Mesothelial cell of epicardium (in vitro differentiated cells): Measurements from ENCODE around the gene ATXN7L3B. TPM values are rescaled to one million over a fixed set of nuclear protein-coding genes. Genes with fewer than 3 reads are reported as not detected.

Source experiments
- DNase-seq, 2 experiments: peaks; one replicate each; pipeline ENCODE4 v3.0.0; 2021; ENCODE audit warnings: low spot score in 2 of 2; ENCODE audit not compliant: unreplicated experiment in 2 of 2
- H3K27ac Mint-ChIP-seq: 2 replicates; pipeline ENCODE4 v1.8.0; 2021; ENCODE audit warnings: mixed read lengths
- H3K27me3 Mint-ChIP-seq: 2 replicates; pipeline ENCODE4 v1.8.0; 2021; ENCODE audit warnings: low read depth, mixed read lengths
- H3K36me3 Mint-ChIP-seq: 2 replicates; pipeline ENCODE4 v1.8.0; 2021; ENCODE audit warnings: mixed read lengths
- H3K4me1 Mint-ChIP-seq: 2 replicates; pipeline ENCODE4 v1.8.0; 2021; ENCODE audit warnings: mixed read lengths
- H3K4me3 Mint-ChIP-seq: 2 replicates; pipeline ENCODE4 v1.8.0; 2021; ENCODE audit warnings: mild to moderate bottlenecking, moderate library complexity, mixed read lengths
- H3K9me3 Mint-ChIP-seq: 2 replicates; pipeline ENCODE4 v1.8.0; 2021; ENCODE audit warnings: mixed read lengths
- total RNA-seq: library from RNA; stranded (reverse); gene quantifications from 3 replicates; pipeline ENCODE4 v1.2.1, GENCODE V29; 2021
- TF ChIP-seq, protein P1 (sequence below): fragments of 200-600 bp; sonication (generic); IDR thresholded peaks from one replicate; pipeline ENCODE4 v1.5.0; 2021; ENCODE audit warnings: antibody characterized with exemption; ENCODE audit not compliant: unreplicated experiment

Gene ATXN7L3B, protein sequence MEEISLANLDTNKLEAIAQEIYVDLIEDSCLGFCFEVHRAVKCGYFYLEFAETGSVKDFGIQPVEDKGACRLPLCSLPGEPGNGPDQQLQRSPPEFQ
- 73.5 to 76.9 TPM (median 73.9 TPM) in 3 replicates for total RNA-seq

DNA sequence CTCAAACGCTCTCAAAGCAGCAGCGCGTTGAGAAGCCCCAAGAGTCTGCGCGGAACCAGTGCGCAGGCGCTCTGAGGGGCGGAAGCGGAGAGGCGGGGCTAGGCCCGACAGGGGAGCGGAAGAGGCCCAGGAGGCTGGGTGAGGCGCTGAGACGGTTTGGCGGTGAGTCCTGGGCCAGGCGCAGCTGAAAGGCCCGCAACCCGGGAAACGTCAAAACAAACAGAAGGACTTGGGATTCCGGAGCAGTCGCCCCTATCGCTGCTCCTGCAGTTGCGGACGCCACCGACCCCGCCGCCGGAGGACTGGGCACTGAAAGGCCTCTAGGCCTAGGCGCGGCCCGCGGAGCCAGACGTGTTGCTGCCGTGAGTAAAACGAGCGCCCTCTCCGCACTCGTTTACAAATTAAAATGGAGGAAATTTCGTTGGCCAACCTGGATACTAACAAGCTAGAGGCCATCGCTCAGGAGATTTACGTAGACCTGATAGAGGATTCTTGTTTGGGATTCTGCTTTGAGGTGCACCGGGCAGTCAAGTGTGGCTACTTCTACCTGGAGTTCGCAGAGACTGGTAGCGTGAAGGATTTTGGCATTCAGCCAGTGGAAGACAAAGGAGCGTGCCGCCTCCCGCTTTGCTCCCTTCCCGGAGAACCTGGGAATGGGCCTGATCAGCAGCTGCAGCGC, at the start of gene ATXN7L3B:
Gene ATXN7L3B, plus strand, starts transcription at position 129 of the 679 bp plus-strand sequence. Its CDS starts 278 bp downstream, at position 407.
- no peaks in the 10 kb centered on the region for H3K9me3 Mint-ChIP-seq
- TF ChIP-seq, protein P1, sequence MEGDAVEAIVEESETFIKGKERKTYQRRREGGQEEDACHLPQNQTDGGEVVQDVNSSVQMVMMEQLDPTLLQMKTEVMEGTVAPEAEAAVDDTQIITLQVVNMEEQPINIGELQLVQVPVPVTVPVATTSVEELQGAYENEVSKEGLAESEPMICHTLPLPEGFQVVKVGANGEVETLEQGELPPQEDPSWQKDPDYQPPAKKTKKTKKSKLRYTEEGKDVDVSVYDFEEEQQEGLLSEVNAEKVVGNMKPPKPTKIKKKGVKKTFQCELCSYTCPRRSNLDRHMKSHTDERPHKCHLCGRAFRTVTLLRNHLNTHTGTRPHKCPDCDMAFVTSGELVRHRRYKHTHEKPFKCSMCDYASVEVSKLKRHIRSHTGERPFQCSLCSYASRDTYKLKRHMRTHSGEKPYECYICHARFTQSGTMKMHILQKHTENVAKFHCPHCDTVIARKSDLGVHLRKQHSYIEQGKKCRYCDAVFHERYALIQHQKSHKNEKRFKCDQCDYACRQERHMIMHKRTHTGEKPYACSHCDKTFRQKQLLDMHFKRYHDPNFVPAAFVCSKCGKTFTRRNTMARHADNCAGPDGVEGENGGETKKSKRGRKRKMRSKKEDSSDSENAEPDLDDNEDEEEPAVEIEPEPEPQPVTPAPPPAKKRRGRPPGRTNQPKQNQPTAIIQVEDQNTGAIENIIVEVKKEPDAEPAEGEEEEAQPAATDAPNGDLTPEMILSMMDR: no peak
- H3K27me3 Mint-ChIP-seq: no peaks in the 10 kb centered on the region
- H3K36me3 Mint-ChIP-seq: peaks cover 20% of the 10 kb centered on the region
- H3K4me3 Mint-ChIP-seq: peak within 1 kb of the TSS; percentile 92
- DNase-seq: peak; percentile 89 to 97
- H3K4me1 Mint-ChIP-seq: peaks cover 48% of the 10 kb centered on the region
- H3K27ac Mint-ChIP-seq: peak within 1 kb of the TSS; percentile 99

DNA sequence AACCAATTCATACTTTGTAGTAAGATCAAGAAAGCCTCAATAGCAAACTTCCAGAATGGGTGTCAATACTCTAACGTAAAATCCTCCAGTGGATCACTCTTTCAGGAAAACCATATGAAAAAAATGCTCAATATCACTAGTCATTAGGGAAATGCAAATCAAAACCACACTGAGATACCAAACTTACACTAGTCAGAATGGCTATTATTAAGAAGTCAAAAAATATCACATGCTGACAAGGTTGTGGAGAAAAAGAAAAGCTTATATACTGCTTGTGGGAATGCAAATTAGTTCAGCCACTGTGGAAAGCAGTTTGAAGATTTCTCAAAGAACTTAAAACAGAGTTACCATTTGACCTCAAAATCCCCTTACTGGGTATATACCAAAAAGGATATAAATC, 49.5 kb upstream of the ATXN7L3B start:
- Mint-ChIP-seq H3K36me3 (no peaks in the 10 kb centered on the region), H3K27me3 (no peaks in the 10 kb centered on the region), H3K4me3 (no peak overlapping the region), H3K4me1 (no peaks in the 10 kb centered on the region), H3K27ac (no peak overlapping the region), H3K9me3 (no peaks in the 10 kb centered on the region)
- TF ChIP-seq, protein P1: no peak
- no peak for DNase-seq

DNA sequence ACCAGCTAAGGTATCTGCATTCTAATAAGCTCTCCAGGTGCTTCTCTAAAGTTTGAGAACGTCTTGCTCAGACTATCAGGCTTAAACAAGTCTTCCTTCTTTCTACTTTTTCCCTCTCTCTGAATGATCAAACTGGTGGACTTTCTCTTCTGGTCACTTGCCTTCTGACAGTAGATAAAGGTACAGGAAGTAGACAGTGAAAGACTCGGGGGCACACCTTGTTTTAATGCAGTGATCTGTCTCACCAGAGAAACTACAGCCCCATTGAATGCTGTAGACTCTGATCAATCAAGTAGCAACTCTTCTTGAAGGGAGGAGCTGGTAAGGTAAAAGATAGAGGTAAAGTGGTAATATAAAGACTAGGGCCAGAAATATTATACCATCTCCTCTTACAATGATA, 48.1 kb upstream of the ATXN7L3B start:
- Mint-ChIP-seq H3K27me3 (no peaks in the 10 kb centered on the region), H3K4me1 (no peaks in the 10 kb centered on the region), H3K4me3 (no peak overlapping the region), H3K27ac (no peak overlapping the region), H3K36me3 (no peaks in the 10 kb centered on the region), H3K9me3 (no peaks in the 10 kb centered on the region)
- TF ChIP-seq, protein P1: no peak
- DNase-seq: no peak

DNA sequence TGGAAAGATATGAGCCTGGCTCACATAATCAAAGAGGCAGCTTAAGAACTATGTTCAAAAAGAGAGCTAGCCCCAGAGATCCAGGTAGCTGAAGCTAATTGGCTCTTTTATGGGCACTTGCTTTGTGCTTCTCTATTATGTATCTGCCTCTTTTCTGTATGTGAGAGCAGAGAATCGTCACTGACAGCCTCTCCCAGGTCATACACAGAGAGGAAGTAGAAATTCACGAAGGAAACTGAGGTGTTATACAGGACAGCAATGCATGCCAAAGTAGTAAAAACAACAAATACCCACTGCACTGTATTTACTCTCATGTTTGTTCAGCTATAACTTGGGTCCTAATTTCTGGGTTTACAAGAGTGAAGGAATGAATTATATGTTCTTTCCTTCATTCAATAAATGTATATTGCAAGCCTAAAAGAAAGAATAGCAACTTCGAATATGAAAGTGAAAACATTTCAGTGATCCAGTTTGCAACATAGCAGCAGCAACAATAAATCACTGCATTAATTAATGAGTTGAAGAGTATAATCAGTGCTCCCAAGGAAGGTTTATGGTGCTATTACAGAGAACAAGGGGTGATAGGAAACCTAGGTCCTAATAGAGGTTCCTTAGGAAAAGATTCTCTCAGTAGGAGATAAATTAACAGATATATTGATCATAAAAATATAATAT, 47.1 kb upstream of the ATXN7L3B start:
- Mint-ChIP-seq H3K27ac (no peak overlapping the region), H3K4me3 (no peak overlapping the region), H3K27me3 (no peaks in the 10 kb centered on the region), H3K36me3 (no peaks in the 10 kb centered on the region), H3K9me3 (no peaks in the 10 kb centered on the region), H3K4me1 (no peaks in the 10 kb centered on the region)
- DNase-seq: no peak
- TF ChIP-seq, protein P1: no peak

DNA sequence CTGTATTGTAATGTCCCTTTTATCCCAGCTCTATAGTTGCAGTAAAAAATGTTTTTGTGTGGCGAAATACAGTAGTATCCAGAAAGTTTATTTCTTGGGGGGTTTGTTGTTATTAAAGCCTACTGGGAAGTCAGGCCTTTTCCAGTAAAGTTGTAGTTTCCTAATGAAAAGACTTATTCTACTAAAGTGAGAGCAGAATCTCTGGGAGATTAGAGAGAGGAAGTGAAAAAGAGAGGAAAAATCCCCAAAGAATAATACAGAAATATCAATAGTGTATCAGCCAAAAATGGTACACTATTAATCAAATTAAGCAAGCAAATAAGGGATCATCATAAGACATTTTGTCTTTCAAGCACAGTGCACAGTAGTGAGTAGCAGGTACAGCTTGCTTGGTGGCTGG, 46.3 kb upstream of the ATXN7L3B start:
- Mint-ChIP-seq H3K4me3 (no peak overlapping the region), H3K36me3 (no peaks in the 10 kb centered on the region), H3K27me3 (no peaks in the 10 kb centered on the region), H3K9me3 (no peaks in the 10 kb centered on the region), H3K4me1 (no peaks in the 10 kb centered on the region), H3K27ac (no peak overlapping the region)
- TF ChIP-seq, protein P1: no peak
- no peak for DNase-seq
